Caco-2 (cell line): ENCODE measurements around the gene CSK. TPM values are rescaled to one million over a fixed set of nuclear protein-coding genes. Genes with fewer than 3 reads are reported as not detected.

ENCODE experiments used
- BruUV-seq: library from RNA; stranded (reverse); fragments of 400-500 nt; replicated peaks from 2 replicates; lab custom pipeline; 2021; lab: Mats Ljungman, UMichigan
- CTCF ChIA-PET: fragments of 300-600 bp; sonication (Branson Sonifier 250); formaldehyde crosslinking; loops from one replicate; lab custom pipeline; 2022; ENCODE audit warnings: antibody characterized with exemption; lab: Charles Lee
- POLR2A ChIA-PET: fragments of 300-600 bp; sonication (Branson Sonifier 250); formaldehyde crosslinking; loops from one replicate; lab custom pipeline; 2022; ENCODE audit warnings: antibody characterized with exemption; lab: Charles Lee
- DNase-seq, 2 experiments: peaks; one replicate each; pipeline versions ENCODE4 v3.0.0 to v3.0.0-alpha.2; 2020 to 2022
- H3K27me3 ChIP-seq: replicated peaks from 2 replicates; pipeline ENCODE4 v1.6.0; 2011; ENCODE audit warnings: low read length; ENCODE audit not compliant: control insufficient read depth, insufficient read depth
- H3K36me3 ChIP-seq: 2 replicates; pipeline ENCODE4 v1.5.1; 2011; ENCODE audit warnings: low read length; ENCODE audit not compliant: control insufficient read depth, insufficient read depth
- H3K4me1 ChIP-seq: fragments of 250-450 bp; sonication (Bioruptor Pico); 2 replicates; pipeline ENCODE4 v1.5.1; 2020; ENCODE audit warnings: mild to moderate bottlenecking
- H3K4me3 ChIP-seq: 2 replicates; pipeline ENCODE4 v1.5.1; 2011; ENCODE audit warnings: low read depth, mild to moderate bottlenecking, control low read depth, low read length
- H3K9me3 ChIP-seq: fragments of 250-450 bp; sonication (Bioruptor Pico); 2 replicates; pipeline ENCODE4 v1.5.1; 2020; ENCODE audit warnings: mild to moderate bottlenecking, moderate library complexity
- H3K27ac Mint-ChIP-seq: one replicate; pipeline ENCODE4 v1.8.0; 2022; ENCODE audit warnings: mixed read lengths; ENCODE audit not compliant: unreplicated experiment
- H3K27me3 Mint-ChIP-seq: one replicate; pipeline ENCODE4 v1.8.0; 2022; ENCODE audit warnings: mixed read lengths; ENCODE audit not compliant: insufficient read depth, unreplicated experiment
- H3K36me3 Mint-ChIP-seq: one replicate; pipeline ENCODE4 v1.8.0; 2022; ENCODE audit warnings: mild to moderate bottlenecking, mixed read lengths; ENCODE audit not compliant: insufficient read depth, unreplicated experiment
- H3K4me1 Mint-ChIP-seq: one replicate; pipeline ENCODE4 v1.8.0; 2022; ENCODE audit warnings: low read depth, mixed read lengths; ENCODE audit not compliant: unreplicated experiment
- H3K4me3 Mint-ChIP-seq: one replicate; pipeline ENCODE4 v1.8.0; 2022; ENCODE audit warnings: mild to moderate bottlenecking, moderate library complexity, mixed read lengths; ENCODE audit not compliant: unreplicated experiment
- H3K9me3 Mint-ChIP-seq: one replicate; pipeline ENCODE4 v1.8.0; 2022; ENCODE audit warnings: mixed read lengths; ENCODE audit not compliant: unreplicated experiment
- CTCF ChIP-seq, 2 experiments: fragments of 200-600 bp in 1 of 2; IDR thresholded peaks; 1 replicate in 1 of 2; 2 replicates in 1 of 2; pipeline versions ENCODE4 v1.5.1 to v1.8.0; 2011 to 2022; ENCODE audit warnings: antibody characterized with exemption in 1 of 2, control low read depth in 1 of 2, inconsistent platforms in 1 of 2, low read depth in 1 of 2, low read length in 1 of 2, mild to moderate bottlenecking in 1 of 2, moderate library complexity in 1 of 2; ENCODE audit not compliant: insufficient read depth in 1 of 2, severe bottlenecking in 1 of 2, unreplicated experiment in 1 of 2
- intact Hi-C: fragments of 100-400 bp; cut with micrococcal nuclease; formaldehyde crosslinking; loops from one replicate; pipeline ENCODE4 v1.10.0; 2022; ENCODE audit not compliant: unreplicated experiment
- total RNA-seq: library from RNA; stranded (reverse); gene quantifications from 2 replicates; pipeline ENCODE4 v1.2.3, GENCODE V29; 2022

The CSK gene
- total RNA-seq, 1 experiment from 2014 or later, result 62.7 TPM

GRCh38 chr15:74775894-74776293, 6.0 kb upstream of the CSK start:
- ChIA-PET POLR2A (no interaction called here), CTCF (no interaction called here)
- Mint-ChIP-seq H3K27ac (no peak overlapping the region), H3K4me3 (no peak overlapping the region), H3K36me3 (peaks cover 5% of the 10 kb centered on the region), H3K9me3 (no peaks in the 10 kb centered on the region), H3K27me3 (no peaks in the 10 kb centered on the region), H3K4me1 (peaks cover 28% of the 10 kb centered on the region)
- intact Hi-C loops, result no loop called here
- Histone ChIP-seq H3K4me3 (no peak overlapping the region), H3K9me3 (no peaks in the 10 kb centered on the region), H3K36me3 (no peaks in the 10 kb centered on the region), H3K27me3 (no peaks in the 10 kb centered on the region), H3K4me1 (peaks cover 15% of the 10 kb centered on the region)
- DNase-seq, result no peak
- no TSS peak for BruUV-seq
- no peak for TF ChIP-seq CTCF (IDR thresholded peaks at IDR 0.05; ENCODE audit: insufficient read depth in 1 of 2, low read depth in 1 of 2, low read length in 1 of 2, severe bottlenecking in 1 of 2, unreplicated experiment in 1 of 2)

- POLR2A ChIA-PET, result interaction anchor here (0.7 kb wide), 1 partner anchor 160 kb away, joined by 3 read pairs; no protein-coding TSS in a partner anchor
- Mint-ChIP-seq H3K27me3 (no peaks in the 10 kb centered on the region), H3K36me3 (peaks cover 5% of the 10 kb centered on the region), H3K9me3 (no peaks in the 10 kb centered on the region), H3K27ac (no peak overlapping the region), H3K4me1 (peaks cover 31% of the 10 kb centered on the region), H3K4me3 (no peak overlapping the region)
- DNase-seq, result no peak
- no peaks in the 10 kb centered on the region for H3K9me3 ChIP-seq
- no TSS peak for BruUV-seq
- H3K27me3 ChIP-seq, result no peaks in the 10 kb centered on the region
- intact Hi-C loops, result no loop called here
- no peak for TF ChIP-seq CTCF (IDR thresholded peaks at IDR 0.05; ENCODE audit: insufficient read depth in 1 of 2, low read depth in 1 of 2, low read length in 1 of 2, severe bottlenecking in 1 of 2, unreplicated experiment in 1 of 2)
- no peaks in the 10 kb centered on the region for H3K36me3 ChIP-seq
- no peak overlapping the region for H3K4me3 ChIP-seq
- H3K4me1 ChIP-seq, result peaks cover 22% of the 10 kb centered on the region
- CTCF ChIA-PET, result interaction anchor here (1.0 to 1.7 kb wide), 3 partner anchors 8 to 145 kb away, joined by 3 to 8 read pairs (median 4); no protein-coding TSS in a partner anchor
These were observed 4.8 kb upstream of the CSK start for GRCh38 chr15:74776821-74777768.

GRCh38 chr15:74777769-74778598, 3.9 kb upstream of the CSK start:
- no TSS peak for BruUV-seq
- H3K4me3 ChIP-seq, result no peak overlapping the region
- H3K9me3 ChIP-seq, result no peaks in the 10 kb centered on the region
- H3K36me3 ChIP-seq, result no peaks in the 10 kb centered on the region
- ChIA-PET POLR2A (interaction anchor here (0.7 kb wide), 1 partner anchor 161 kb away, joined by 3 read pairs; no protein-coding TSS in a partner anchor), CTCF (interaction anchor here (0.5 to 1.7 kb wide), 4 partner anchors 9 to 1879 kb away, joined by 3 to 8 read pairs (median 4); no protein-coding TSS in a partner anchor)
- no peak overlapping the region for H3K4me3 Mint-ChIP-seq
- intact Hi-C loops, result no loop called here
- peaks cover 24% of the 10 kb centered on the region for H3K4me1 ChIP-seq
- H3K27ac Mint-ChIP-seq, result no peak overlapping the region
- TF ChIP-seq CTCF (IDR thresholded peaks at IDR 0.05; ENCODE audit: insufficient read depth in 1 of 2, low read depth in 1 of 2, low read length in 1 of 2, severe bottlenecking in 1 of 2, unreplicated experiment in 1 of 2), result no peak
- H3K9me3 Mint-ChIP-seq, result no peaks in the 10 kb centered on the region
- DNase-seq, result no peak
- no peaks in the 10 kb centered on the region for H3K27me3 ChIP-seq
- no peaks in the 10 kb centered on the region for H3K27me3 Mint-ChIP-seq
- peaks cover 31% of the 10 kb centered on the region for H3K4me1 Mint-ChIP-seq
- H3K36me3 Mint-ChIP-seq, result peaks cover 5% of the 10 kb centered on the region
